Cardiac septum (tissue), 1 donor: ENCODE data around the gene IFI35. TPM values are rescaled to one million over a fixed set of nuclear protein-coding genes. Genes with fewer than 3 reads are reported as not detected.
"Not testable (repeated sequence)": the region's sequence is repeated elsewhere in the genome, so short reads cannot be mapped to it uniquely, and the experiment has no call there.

ENCODE experiments used
- DNase-seq: peaks from one replicate; pipeline ENCODE4 v3.0.0-alpha.2; 2020; ENCODE audit warnings: low spot score
- intact Hi-C: fragments of 100-400 bp; cut with DNase I; formaldehyde crosslinking; loops from one replicate; pipeline ENCODE4 v1.14.0; 2022
- total RNA-seq: library from RNA; stranded (reverse); fragmentation: NEBNext Ultra II Directional; extraction: Animal tissue kit (Norgen Biotek cat#: 25700); gene quantifications from one replicate; pipeline ENCODE4 v1.2.1, GENCODE V29; 2021
- donor health status: DM: no; HTN: no; CAD: no.

Gene IFI35
- total RNA-seq, 1 donor from 2014 or later: 13.7 TPM

DNA sequence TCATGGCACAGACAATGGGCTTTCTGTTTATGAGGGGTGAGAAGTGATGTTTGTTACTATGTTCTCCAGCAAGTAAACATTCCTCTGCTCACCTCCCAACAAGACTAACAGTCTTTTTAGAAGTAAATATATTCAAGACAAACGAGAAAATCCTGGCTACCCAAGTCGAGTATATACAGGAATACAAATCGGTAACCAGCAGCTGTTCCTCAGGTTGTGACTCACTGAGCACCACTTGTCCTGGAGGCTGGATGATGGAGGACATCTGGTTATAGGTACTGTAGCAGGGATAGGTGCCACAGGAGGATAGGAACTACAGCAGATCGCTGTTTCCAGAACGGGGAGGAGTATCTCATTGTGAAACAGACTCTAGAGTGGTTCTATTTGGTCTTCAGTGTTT, 13.7 kb upstream of the IFI35 start:
- DNase-seq: no peak
- intact Hi-C loops: loop anchor here (5.0 to 10.0 kb wide), 2 partner anchors 51 to 838 kb away; partner anchors contain the start of gene RAB5C

DNA sequence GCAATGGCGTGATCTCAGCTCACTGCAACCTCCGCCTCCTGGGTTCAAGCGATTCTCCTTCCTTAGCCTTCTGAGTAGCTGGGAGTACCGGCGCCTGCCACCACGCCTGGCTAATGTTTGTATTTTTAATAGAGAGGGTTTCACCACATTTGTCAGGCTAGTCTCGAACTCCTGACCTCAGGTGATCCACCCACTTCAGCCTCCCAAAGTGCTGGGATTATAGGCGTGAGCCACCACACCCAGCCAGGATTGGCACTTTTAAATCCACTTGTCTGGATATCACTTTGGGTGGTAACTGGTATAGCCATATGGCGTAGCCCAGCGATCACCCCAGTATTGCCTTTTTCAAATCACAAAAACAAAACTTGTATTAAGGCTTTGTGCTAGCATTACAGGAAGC, 12.7 kb upstream of the IFI35 start:
- intact Hi-C loops: loop anchor here (5.0 to 10.0 kb wide), 2 partner anchors 52 to 839 kb away; partner anchors contain the start of gene RAB5C
- DNase-seq: not testable (repeated sequence)

DNA sequence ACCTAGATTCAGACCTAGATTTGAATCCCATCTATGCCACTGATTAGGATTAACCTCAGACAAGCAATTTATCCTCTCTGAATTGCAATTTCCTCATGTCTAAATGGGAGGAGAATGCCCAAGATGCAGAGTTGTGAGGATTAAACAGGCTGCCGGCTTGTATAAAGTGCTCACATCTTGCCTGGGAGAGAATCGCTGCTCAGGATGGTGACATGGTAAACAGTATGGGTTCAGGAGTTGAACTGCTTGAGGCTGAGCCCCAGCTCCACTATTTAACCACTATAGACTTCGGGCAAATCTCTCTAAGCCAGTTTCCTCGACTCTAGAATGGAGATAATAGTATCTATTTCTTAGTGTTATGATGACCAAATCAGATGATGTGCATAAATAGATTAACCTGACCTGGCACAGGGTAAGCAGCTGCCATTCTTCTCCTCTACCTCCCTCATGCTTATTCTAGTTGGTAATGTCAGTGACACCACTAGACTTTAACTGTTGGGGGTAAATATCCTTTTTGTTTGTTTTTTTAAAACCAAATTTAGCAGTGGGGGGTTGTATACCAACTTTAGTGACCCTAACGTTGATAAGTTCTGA, 9.1 kb upstream of the IFI35 start:
- no peak for DNase-seq
- intact Hi-C loops: loop anchor here (2.0 to 10.0 kb wide), 5 partner anchors 17 to 843 kb away; partner anchors contain the start of genes AARSD1, NBR1, PSME3 and PTGES3L

DNA sequence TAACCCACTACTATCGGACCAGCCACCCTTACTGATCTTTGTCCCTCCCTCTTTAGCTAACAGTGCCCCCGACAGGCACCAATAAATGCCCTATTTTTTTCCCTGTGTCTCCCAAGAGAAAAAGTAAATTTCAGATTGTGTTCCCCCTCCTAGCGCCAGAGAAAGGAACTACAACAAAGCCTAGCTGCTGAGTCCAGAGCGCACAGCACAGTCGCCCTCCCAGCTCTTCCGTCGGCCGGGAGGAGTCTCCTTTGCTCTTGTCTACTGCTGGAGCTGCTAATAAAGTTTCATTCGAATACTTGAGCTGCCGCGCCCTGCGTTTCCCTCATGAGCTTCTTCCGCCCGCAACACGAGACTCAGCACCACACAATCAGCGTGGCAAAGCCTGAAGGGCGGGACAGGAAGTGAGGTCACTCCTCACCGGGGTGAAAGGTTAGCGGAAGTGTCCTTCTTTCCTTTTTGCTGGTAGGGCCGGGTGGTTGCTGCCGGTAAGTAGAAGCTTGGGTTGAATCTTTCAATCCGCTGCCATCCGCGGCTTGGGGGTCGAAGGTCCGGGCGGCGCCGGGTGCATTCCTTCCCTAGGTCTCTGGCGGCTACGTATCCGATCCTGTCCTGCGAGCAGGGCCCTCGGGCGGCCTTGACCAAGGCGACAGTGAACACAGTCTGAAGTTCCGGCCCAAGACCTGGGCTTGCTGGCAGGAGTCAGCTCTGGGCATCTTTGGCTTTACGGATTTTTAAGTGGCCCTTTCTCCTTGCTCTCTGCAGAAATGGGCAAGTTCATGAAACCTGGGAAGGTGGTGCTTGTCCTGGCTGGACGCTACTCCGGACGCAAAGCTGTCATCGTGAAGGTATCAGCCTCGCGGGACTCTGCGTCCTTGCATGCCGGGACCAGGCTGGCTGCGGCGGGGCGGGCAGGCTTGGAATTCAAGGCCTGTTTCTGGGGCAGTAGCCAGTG, 8.3 kb upstream of the IFI35 start, which contains the start of gene RPL27:
TSS of gene RPL27 (plus strand) at position 436 of the 955 bp plus-strand sequence. CDS start at position 768, 332 bp downstream.
- intact Hi-C loops: loop anchor here (2.0 to 10.0 kb wide), 5 partner anchors 17 to 843 kb away; partner anchors contain the start of genes AARSD1, NBR1, PSME3 and PTGES3L
- DNase-seq: peak; percentile 98

- intact Hi-C loops: loop anchor here (5.0 to 10.0 kb wide), 4 partner anchors 37 to 844 kb away; partner anchors contain the start of genes AARSD1, NBR1, PSME3 and RAB5C
- DNase-seq: no peak
Measured at GRCh38 chr17:42999003-42999525, 7.5 kb upstream of the IFI35 start.

- DNase-seq, intact Hi-C loops: not testable (repeated sequence)
Measured at GRCh38 chr17:43000894-43001293, 5.7 kb upstream of the IFI35 start.

DNA sequence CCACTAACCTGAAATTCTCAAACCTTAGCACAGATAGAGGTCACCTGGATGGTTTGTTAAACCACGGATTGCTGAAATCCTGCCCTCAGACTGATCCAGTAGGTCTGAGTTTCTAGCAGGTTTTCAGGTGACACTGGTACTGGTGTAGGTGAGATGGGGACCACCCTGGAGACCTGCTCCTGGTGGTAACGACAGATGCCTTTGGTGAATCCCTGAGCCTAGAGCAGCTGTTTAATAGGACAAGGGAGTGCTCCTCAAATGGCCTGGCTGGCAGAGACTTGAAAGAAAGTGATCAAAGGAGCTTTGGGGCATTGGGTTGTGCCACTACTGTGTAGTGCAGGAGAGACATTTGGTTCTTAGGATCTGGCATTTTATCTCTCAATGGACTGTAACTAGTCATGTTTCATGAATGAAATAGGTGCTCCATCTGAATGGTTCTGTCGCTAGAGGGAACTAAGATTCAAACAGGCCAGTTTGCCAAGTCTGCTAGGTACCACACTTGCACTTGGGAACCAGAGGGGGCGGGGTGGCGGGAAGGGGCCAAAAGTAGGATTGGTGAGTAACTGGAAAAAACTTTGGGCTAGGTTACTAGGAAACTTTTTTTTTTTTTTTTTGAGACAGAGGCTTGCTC, 2.9 kb upstream of the IFI35 start:
- no peak for DNase-seq
- intact Hi-C loops: no loop called here

DNA sequence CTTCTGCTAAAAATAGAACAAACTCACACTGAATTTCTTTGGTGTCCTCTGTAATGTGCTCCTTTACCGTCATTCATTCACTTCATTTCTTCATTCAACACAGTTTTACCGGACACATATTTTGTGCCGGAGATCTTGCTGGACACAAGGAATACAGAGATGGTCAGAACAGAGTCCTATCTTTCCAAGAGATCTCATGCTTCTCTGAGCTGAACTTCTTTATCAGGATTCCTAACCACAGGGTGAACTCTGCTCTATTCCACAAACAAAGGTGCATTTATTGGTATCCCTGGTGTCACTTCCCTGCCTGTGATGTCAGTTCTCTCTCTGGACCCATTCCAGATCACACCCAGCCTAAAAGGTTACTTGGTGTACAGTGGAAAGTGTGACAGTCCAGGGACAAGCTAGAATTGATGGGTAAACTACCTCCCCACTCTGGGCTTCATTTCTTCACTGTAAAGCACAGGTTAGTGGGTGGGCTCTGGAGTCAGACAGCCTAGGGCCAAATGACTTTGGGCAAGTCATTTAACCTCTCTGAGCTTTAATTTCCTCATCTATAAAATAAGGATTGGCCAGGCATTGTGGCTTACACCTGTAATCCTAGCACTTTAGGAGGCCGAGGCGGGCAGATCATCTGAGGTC, 4.2 kb downstream of the IFI35 start:
- intact Hi-C loops: no loop called here
- no peak for DNase-seq

GRCh38 chr17:43011728-43012472, 5.3 kb downstream of the IFI35 start:
- intact Hi-C loops: no loop called here
- no peak for DNase-seq

DNA sequence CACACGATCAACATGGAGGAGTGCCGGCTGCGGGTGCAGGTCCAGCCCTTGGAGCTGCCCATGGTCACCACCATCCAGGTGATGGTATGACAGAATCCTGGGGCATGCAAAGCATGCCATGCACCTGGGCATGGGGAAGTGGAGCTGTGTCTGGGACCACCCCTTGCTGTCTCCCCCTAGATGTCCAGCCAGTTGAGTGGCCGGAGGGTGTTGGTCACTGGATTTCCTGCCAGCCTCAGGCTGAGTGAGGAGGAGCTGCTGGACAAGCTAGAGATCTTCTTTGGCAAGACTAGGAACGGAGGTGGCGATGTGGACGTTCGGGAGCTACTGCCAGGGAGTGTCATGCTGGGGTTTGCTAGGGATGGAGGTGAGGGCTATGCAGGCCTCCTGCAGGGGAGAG, 6.7 kb downstream of the IFI35 start:
- DNase-seq: no peak
- intact Hi-C loops: no loop called here

DNA sequence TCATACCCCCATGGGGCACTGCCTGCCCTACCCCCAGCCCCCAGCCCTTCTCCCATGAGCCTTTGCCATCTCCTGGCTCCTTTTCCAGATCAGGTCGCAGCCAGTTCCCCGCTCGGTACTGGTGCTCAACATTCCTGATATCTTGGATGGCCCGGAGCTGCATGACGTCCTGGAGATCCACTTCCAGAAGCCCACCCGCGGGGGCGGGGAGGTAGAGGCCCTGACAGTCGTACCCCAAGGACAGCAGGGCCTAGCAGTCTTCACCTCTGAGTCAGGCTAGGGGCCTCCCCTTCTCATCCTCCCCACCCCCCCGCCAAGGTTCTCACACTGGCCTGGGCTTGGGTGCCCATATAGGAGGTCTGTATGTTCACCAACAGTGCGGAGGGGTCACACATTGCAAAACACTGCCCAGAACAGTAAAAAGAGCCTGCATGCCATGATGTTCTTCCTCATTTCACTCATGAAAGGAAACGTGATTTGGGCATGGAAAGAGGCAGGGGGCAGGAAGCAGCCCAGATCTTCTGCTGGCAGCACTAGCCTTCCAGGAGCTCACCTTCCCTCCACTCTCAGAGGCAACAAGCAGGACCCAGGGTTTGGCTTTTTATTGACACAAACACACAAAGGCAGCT, 7.5 kb downstream of the IFI35 start:
- intact Hi-C loops: no loop called here
- no peak for DNase-seq

GRCh38 chr17:43014649-43015542, 8.3 kb downstream of the IFI35 start:
- intact Hi-C loops: no loop called here
- DNase-seq: no peak

DNA sequence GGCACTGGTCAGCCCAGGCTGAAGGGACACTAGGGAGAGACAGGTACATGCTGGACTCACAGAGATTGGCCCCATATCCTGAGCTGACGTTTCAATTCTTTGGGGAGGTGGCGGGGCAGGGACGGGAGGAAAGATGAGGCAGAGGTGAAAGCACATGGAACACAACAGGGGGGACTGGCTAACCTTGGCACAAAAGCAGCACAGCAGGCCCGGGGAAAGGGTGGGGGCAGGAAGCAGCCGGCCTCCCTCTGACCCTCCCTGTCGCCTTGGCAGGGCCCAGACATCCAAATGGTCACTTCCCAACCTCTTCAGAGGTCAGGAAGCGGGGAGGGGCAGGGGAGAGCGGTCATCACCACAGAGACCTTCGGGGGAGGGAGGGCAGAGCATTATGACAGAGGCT, 9.0 kb downstream of the IFI35 start:
- intact Hi-C loops: no loop called here
- DNase-seq: peak; percentile 82

GRCh38 chr17:43016216-43016615, 9.6 kb downstream of the IFI35 start:
- no peak for DNase-seq
- intact Hi-C loops: no loop called here

GRCh38 chr17:43018008-43018853, 11.6 kb downstream of the IFI35 start:
- intact Hi-C loops: no loop called here

GRCh38 chr17:43018932-43019331, 12.3 kb downstream of the IFI35 start:
- intact Hi-C loops: no loop called here
- no peak for DNase-seq

More at GRCh38 chr17:43018008-43018853, 11.6 kb downstream of the IFI35 start:
- DNase-seq: no peak
